GM11168 (cell line): ENCODE results near the gene MRTFA.

Experiments
- in situ Hi-C: fragments of 300-500 bp; cut with MboI; formaldehyde crosslinking; loops from one replicate; pipeline ENCODE4 v1.12.0; 2022; ENCODE audit warnings: low sequenced_read_pairs; ENCODE audit not compliant: unreplicated experiment

MRTFA gene

DNA sequence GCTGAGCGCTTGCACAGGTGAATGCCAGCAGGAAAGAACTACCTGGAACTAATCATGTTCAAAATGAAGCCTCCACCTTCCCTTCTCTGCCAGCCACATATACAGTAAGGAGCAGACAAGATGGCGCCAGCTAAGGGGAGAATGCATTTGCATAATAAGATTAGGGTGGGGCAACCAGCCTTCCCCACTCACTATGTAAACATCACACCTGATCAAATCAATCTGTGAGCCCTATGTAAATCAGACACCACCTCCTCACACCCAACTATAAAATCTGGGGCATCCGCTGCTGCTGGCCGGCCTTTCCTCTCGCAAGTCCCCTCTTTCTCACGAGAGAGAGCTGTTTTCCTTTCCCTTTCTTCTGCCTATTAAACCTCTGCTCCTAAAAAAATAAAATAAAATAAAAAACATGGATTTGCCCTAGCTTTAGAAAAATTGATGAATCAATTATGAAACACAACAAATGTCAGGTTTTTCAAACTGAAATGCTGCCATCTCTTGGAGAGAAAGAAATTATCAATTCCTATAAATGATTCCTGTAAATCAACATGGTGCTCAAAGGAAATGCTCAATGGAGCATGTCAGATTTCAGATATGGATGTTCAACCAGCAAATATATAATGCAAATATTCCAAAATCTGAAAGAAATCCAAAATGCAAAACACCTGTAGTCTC, 157.3 kb downstream of the MRTFA start:
- in situ Hi-C loops = no loop called here

DNA sequence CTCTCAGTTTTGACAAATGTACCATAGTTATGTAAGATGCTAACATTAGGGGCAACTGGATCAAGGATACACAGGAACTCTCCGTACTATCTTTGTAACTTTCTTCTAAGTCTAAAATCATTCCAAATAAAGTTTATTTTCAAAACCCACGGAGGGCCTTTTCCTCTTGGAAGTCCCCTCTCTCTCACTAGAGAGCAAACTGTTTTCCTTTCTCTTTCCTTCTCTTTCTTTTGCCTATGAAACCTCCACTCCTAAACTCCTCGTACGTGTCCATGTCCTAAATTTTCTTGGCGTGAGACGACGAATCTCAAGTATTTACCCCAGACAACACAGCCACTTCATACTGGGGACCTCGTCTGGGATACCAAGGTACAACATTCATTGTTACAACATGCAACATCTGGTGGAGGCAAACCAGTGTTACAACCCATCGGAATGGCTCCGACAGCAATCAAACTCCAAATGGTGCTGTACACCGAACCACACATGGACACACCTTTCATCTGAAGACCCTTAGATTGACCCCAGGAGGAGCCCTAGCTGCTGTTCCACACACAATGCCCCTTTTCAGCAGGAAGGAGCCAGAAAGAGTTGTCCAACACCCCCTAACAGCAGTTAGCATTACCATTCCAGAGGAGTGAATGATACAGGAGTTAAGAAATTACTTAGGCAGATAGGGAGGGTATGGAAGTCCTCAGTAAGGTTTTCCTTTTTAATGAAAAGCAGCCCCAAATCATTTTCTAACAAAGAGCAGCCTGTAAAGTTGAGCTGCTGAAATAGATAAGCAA, 158.0 kb downstream of the MRTFA start:
- in situ Hi-C loops = no loop called here

DNA sequence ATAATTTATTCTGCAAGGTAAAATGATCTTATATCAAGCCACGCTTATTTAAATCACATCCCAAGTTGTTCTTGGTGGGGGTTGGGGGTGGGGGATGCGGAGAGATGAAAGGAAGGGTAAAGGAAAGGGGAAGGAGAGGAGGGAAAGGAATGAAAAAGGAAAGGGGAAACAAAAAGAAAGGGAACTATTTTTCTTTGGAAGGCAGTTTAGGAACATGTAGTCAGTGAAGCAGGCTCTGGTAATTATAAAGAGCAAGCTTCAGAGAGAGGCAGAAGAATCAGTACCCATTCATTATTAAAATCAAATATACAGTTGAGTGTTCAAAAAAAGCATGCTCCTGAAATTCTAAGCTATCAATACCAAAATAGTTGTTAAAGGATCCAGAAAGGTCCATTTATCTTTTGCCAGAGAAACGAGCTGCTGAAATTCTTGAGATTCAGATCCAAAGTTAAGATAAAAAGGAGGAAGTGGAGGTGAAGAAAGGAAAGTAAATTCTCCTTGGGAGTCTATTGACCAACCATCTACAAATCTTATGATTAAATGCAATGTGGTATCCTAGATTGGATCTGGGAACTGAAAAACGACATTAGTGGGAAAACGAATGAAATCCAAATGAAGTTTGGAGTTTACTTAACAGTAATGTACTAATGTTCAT, 158.7 kb downstream of the MRTFA start:
- in situ Hi-C loops = no loop called here

DNA sequence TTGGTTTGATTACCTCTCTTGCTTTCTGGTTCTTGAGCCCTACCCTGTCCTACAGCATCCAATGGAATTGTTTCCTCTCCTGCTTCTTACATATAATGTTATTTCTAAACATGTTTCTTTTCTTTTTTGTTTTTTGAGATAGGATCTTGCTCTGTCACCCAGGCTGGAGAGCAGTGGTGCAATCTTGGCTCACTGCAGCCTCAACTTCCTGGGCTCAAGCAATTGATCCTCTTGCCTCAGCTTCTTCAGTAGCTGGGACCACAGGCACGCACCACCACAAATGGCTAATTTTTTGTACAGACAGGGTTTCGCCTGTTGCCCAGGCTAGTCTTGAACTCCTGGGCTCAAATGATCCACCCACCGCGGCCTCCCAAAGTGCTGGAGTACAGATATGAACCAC, 160.2 kb downstream of the MRTFA start:
- in situ Hi-C loops = no loop called here

DNA sequence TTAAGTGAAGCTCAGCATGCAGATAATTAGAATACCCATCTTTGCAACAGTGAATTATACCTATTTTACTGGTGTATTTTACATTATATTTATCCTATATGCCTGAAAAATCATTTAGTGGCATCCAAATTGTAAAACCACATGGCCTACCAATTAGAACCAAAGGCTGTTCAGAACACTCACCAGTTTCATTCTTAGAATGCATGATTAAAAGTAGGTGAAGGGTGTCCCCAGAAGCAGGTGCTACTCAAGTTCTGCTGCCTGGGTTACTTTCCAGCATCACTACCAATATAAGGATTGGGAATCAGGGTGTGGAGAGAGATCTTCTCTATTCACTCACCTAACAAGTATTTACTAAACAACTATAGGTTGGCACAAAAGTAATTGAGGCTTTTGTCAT, 162.8 kb downstream of the MRTFA start:
- in situ Hi-C loops = no loop called here

DNA sequence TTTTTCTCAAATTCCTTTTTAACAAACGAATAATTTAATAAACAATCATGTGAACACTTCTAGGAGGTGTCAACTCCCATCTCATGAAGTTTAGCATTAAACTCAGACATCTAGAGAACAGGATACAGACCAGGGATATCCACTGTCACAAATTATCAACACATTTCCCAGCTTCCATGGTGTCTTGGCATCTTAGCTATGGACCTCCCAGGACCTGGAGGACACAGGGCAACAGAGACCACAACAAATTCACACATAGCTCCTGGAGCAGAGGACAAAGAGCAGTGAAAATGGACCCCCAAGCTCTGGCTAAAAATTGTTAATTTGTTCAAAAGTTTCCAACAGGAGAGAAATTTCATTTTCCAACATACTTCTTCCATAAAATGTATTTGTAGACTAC, 163.9 kb downstream of the MRTFA start:
- in situ Hi-C loops = no loop called here

DNA sequence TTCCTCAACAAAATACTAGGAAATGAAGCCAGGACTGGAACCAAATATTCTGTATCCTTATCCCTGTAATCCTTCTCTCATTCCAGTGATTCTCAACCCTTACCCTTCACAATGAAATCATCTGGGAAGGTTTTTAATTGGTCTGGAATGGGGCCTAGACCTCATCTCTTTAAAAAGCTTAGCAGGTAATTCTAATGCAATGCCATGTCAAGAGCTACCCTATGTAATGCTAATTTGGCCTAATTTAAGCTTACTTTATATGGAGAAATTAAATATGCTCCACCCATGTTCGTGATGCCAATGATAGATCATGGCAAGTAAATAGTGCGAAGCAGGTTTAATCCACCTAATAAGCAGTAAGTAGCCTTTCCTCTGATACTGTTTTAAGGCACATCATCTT, 164.5 kb downstream of the MRTFA start:
- in situ Hi-C loops = no loop called here

DNA sequence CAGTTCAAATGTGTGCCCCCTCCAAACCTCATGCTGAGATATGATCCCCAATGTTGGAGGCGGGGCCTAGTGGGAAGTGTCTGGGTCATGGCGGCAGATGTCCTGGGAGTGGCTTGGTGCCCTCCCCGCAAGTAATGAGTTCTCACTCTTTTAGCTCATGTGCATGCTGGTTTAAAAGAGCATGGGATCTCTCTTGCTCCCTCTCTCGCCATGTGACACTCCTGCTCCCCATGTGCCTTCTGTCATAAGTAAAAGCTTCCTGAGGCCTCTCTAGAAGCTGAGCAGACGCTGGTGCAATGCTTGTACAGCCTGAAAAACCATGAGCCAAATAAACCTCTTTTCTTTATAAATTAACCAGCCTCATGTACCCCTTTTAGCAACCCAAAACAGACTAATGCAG, 167.3 kb downstream of the MRTFA start:
- in situ Hi-C loops = no loop called here

DNA sequence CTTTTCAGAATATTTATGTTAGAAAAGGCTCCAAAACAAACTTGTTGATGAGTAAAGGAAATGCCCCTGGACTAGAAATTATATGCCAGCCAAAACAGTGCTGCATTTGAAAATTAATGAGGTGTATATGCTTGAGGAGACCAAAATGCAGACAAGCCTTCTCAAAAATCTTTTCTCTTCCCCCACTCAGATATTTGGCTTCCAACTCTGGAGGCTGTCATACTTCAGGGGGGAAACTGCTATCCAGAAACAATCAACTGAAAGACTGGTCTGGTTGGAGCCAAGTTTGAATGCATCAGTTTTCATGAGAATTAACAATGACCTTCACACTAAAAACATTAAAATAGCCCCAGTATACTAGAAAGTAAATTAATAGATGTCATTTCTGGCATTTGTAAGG, 167.9 kb downstream of the MRTFA start:
- in situ Hi-C loops = no loop called here

DNA sequence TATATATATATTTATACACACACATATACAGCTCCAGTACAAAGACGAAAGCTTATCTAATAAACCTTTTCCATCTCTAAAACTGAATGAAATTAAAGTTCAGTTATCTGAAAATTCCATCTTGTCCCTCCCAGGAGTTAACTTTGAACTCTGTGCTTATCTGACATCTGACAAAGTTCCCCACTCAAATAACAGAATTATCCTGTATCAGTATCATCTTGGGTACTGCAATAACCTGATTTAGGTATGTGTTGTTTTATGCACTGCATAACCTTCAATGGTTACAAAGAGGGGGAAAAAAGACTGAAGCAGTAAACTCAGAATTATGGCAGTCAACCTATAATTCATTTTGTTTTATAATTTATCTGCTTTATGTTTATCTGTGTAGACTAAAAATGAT, 169.5 kb downstream of the MRTFA start:
- in situ Hi-C loops = no loop called here

DNA sequence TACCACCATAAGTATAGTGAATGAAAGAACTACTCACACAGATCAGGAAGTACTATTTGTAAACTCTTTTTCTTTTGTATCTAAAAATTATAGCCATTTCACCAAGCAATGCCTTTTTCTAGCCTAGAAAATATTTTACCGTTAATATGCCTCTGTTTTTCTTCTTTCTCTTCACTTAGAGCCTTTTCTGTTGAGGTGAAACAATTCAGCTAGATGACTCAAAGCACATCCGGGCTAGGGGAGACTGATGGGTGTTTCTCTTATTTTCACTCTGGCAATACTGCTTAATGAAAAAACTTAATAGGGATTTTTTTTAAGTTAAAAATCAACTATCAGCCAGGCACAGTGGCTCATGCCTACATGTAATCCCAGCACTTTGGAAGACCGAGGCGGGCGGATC, 172.8 kb downstream of the MRTFA start:
- in situ Hi-C loops = no loop called here

DNA sequence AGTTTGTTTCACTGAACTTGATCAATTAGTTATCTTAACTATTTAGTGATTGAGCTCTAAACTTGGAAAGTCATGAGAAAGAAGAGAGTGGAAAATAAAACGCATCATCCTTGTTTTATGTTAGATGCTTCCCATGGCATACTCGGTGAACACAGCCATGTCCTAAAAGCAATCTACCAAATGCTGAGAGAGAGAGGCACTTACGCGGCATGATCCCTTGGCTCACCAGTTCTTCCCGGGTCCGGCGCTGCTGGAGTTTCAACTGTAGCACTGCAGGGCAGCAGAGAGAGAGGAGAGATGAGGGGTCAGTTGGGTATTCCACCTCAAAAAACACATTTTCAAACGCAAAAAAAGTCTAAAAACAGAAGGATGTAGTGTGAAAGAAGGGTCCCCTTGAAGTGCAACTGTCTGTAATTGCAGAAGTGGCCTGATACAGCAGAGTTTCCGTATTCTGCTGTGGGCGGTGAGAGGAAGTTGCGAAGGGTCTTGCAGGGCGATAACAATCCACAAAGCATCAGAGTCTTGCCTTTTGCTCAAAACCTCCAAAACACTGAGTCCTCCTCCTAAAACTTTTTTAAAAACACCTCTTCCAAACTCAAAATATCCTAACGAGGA, 173.4 kb downstream of the MRTFA start:
- in situ Hi-C loops = no loop called here

DNA sequence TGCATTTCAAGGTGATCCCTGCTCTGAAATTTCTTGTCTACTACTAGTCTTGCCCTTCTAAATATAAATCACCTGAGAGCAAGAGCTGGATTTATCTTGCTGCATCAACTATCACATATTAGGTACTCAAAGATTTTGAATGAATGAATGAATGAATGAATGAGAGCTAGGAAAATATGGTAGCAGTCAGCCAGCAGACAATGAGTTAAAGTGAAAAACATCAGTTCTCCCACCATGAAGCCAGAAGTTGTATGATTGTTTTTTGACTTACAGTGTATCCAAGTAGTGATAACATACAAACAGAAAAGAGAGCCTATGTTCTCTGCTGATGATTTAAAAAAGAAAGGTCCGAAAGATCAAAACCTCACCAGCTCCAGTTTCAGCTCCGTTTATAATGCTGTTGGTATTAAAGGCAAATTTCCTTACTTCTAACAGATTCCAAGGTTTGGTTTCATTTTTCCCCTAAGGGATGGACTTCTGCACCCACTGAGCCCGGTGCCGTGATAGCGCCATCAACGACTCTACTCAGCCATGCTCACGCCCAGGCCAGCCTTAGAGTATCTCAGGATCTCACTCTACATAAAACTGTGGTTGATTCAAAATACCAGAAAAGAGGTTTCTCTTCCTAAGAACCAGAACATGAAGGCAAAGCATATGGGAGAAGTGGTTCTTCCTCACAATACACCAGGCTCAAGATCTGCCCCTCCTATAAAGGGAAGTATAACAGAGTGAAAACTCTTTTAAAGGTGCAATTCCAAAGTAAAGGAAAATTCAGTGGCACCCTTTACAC, 174.1 kb downstream of the MRTFA start:
- in situ Hi-C loops = no loop called here

DNA sequence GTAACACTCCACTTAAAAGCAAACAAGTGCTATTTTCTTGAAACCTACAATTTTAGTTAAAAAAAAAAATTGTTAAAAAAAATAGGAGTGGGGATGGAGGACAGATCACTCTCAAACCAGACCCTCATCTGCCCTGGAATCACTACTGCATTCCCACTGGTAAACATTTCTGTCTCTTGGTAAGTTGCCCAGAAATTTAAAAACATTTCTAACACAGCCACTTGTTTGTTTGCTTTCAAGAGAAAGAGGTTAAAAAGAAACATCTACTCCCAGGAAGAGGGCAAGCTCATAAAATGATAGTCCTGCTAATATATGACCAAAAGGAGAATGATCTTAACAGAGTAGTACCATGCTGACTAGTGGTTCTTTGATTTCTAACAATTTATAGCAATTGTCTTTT, 182.8 kb downstream of the MRTFA start:
- in situ Hi-C loops = no loop called here

DNA sequence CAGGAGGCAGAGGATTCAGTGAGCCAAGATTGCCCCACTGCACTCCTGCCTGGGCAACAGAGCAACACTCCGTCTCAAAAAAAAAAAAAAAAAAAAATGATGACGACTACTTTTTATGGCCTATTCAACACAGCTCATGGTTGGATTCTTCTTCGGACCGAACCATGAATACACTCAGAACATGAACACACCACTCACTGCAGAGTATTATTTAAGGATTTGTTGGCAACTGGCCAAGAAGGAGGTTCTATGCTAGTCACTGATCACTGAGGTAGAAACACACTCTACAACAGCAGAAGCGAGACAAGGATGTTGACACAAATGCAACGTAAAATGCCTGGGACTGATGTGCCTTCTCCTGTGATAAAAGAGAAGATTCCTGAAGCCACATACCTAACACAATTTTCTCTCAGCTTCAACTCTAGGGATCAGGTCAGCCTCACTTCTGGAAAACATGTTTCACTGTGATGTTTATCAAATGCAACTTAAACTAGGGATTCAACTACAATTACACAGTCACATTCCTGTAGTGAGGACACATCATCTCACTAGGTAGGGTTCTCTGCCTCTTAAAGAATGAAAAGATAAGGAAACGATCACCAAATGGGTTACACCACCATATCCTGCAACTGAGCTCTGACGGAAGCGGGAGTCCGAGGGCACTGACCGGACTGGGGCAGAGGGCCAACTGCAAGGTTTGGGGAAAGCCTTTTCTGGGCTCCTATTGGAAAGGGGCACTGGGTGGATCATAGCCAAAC, 183.6 kb downstream of the MRTFA start:
- in situ Hi-C loops = no loop called here

DNA sequence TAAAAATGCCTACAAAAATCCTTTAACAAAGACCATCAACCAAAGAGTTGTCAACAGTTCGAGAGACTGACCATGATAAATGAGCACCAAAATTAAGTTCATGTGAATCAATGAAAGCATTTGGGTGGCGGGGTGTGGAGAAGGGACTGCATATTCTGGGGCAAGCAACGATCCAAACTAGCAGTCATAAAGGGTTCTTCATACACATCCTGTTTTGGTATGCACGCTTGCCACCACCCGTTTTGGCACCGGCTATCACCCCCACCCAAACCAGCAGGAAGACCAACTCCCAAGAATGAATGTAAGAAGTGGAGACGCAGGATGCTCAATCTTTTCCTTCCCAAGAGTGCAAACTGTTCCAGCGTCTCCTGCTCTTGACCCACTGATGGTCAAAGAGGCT, 185.3 kb downstream of the MRTFA start:
- in situ Hi-C loops = no loop called here

DNA sequence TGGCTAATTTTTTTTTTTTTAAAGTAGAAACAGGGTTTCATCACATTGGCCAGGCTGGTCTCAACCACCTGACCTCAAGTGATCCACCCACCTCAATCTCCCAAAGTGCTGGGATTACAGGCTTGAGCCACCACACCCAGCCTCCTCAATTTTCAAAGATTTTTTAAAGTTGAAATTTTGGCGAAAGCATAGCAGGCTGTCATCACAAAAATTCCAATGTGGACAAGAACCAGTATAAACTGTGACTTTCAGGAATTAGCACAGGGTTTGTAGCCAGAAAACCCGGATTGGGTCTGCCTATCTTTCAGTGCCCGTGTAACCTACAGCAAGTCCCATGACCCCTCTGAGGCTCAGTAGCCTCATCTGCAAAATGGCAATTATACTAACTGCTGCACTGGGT, 185.9 kb downstream of the MRTFA start:
- in situ Hi-C loops = no loop called here

DNA sequence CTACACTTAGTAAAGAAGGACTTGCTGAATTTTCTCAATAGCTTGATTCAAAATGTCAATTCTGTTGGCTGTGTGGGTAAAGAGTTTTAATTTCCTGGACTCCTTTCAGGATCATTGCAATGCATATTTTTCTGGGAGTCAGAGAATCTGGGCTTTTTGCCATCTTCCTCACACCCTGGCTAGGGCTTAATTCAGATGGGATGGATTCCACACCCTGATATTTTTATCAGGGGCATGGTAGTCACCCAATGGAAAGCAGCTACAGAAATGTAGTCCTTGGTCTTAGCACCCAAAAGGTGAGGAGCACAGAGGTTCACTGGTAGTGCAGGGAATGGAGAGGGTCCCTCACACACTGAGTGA, 186.9 kb downstream of the MRTFA start:
- in situ Hi-C loops = loop anchor here (10.0 kb wide), 1 partner anchor 195 kb away; no protein-coding TSS in a partner anchor

DNA sequence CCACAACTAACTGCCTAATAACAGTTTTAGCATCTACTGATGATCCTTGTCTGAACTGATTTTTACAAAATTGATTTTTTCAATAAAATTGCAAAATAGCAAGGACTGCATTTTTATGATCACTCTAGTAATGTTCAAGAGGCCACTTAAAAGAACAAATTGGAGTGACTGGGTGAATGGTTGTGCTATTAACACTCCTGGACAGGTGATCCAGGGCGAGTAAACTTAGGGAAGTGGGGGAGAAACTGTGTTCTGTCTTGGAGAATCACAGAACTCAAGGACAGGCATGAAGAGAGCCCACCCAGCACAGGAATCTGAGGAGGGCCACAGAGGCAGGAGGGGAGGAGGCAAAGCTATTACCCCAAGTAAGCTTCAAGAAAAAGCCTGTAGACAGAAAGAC, 190.3 kb downstream of the MRTFA start:
- in situ Hi-C loops = loop anchor here (10.0 kb wide), 1 partner anchor 199 kb away; no protein-coding TSS in a partner anchor
